H1 (cell line): ENCODE data around the gene UBTD2. TPM values are rescaled to one million over a fixed set of nuclear protein-coding genes. Genes with fewer than 3 reads are reported as not detected.

ENCODE experiments used
- CTCF ChIA-PET: fragments of 300-600 bp; sonication (Branson Sonifier 250); formaldehyde crosslinking; loops from one replicate; lab custom pipeline; 2021; ENCODE audit not compliant: partially characterized antibody; lab: Charles Lee
- POLR2A ChIA-PET: fragments of 300-600 bp; sonication (Branson Sonifier 250); formaldehyde crosslinking; loops from one replicate; lab custom pipeline; 2021; ENCODE audit warnings: inconsistent platforms; ENCODE audit not compliant: partially characterized antibody; lab: Charles Lee
- DNase-seq, 2 experiments: peaks; one replicate each; pipeline versions ENCODE4 v3.0.0 to v3.0.0-alpha.2; 2010 to 2022; ENCODE audit warnings: low spot score in 2 of 2, low read depth in 1 of 2, mixed read lengths in 1 of 2
- FAIRE-seq: peaks from 2 replicates; lab custom pipeline; 2011; peaks lifted over from hg19 to GRCh38; lab: Jason Lieb, UNC
- H2AFZ ChIP-seq: 2 replicates; pipeline ENCODE4 v1.8.1; 2012; ENCODE audit warnings: low read length, inconsistent platforms
- H2AK5ac ChIP-seq: 2 replicates; pipeline ENCODE4 v1.6.1; 2013; ENCODE audit warnings: low read depth, low read length
- H2BK120ac ChIP-seq: replicated peaks from 2 replicates; pipeline ENCODE3; 2013; ENCODE audit warnings: low read depth, low read length, inconsistent platforms
- H2BK12ac ChIP-seq: 2 replicates; pipeline ENCODE4 v1.6.1; 2013; ENCODE audit warnings: low read depth, low read length
- H2BK15ac ChIP-seq: 2 replicates; pipeline ENCODE4 v1.6.1; 2013; ENCODE audit warnings: low read length
- H2BK20ac ChIP-seq: 2 replicates; pipeline ENCODE4 v1.6.1; 2013; ENCODE audit warnings: low read length
- H2BK5ac ChIP-seq: 2 replicates; pipeline ENCODE4 v1.6.1; 2013; ENCODE audit warnings: low read depth, low read length
- H3K14ac ChIP-seq: 2 replicates; pipeline ENCODE4 v1.6.1; 2013; ENCODE audit warnings: inconsistent platforms; ENCODE audit not compliant: insufficient read length
- H3K18ac ChIP-seq: 2 replicates; pipeline ENCODE4 v1.6.1; 2013; ENCODE audit warnings: low read length; ENCODE audit errors: extremely low read depth
- H3K23ac ChIP-seq: 2 replicates; pipeline ENCODE4 v1.6.1; 2013; ENCODE audit warnings: inconsistent platforms; ENCODE audit not compliant: insufficient read length
- H3K23me2 ChIP-seq: 2 replicates; pipeline ENCODE4 v1.6.1; 2013; ENCODE audit warnings: low read depth, low read length
- H3K27ac ChIP-seq: 2 replicates; pipeline ENCODE4 v1.6.1; 2011; ENCODE audit warnings: low read depth, low read length, inconsistent platforms
- H3K27me3 ChIP-seq, 4 experiments: replicated peaks in 1 of 4; 1 replicate in 1 of 4; 2 replicates in 3 of 4; pipeline versions ENCODE4 v1.6.1 to v1.8.1; 2011 to 2013; ENCODE audit warnings: low read length in 3 of 4, mild to moderate bottlenecking in 3 of 4, inconsistent platforms in 2 of 4, mixed read lengths in 2 of 4, moderate library complexity in 1 of 4; ENCODE audit not compliant: control insufficient read depth in 3 of 4, insufficient read depth in 3 of 4; ENCODE audit errors: extremely low read depth in 1 of 4
- H3K36me3 ChIP-seq, 4 experiments: 2 replicates each; pipeline versions ENCODE4 v1.6.1 to v1.8.1; 2011 to 2013; ENCODE audit warnings: mild to moderate bottlenecking in 4 of 4, low read length in 3 of 4, moderate library complexity in 2 of 4, control low read depth in 1 of 4, inconsistent platforms in 1 of 4; ENCODE audit not compliant: insufficient read depth in 4 of 4, control insufficient read depth in 2 of 4
- H3K4ac ChIP-seq: replicated peaks from 2 replicates; pipeline ENCODE3; 2013; ENCODE audit warnings: low read length, low read depth, mixed read lengths, inconsistent platforms; ENCODE audit not compliant: insufficient read length
- H3K4me1 ChIP-seq, 4 experiments: replicated peaks in 1 of 4; 1 replicate in 1 of 4; 2 replicates in 3 of 4; pipeline versions ENCODE4 v1.6.1 to v1.8.1; 2011 to 2013; ENCODE audit warnings: low read length in 3 of 4, inconsistent platforms in 2 of 4, mixed read lengths in 1 of 4; ENCODE audit not compliant: insufficient read depth in 4 of 4, control insufficient read depth in 3 of 4
- H3K4me2 ChIP-seq, 2 experiments: 2 replicates each; pipeline versions ENCODE4 v1.6.1 to v1.8.1; 2011 to 2013; ENCODE audit warnings: low read depth in 2 of 2, low read length in 2 of 2, control low read depth in 1 of 2, inconsistent platforms in 1 of 2, mild to moderate bottlenecking in 1 of 2; ENCODE audit not compliant: insufficient read depth in 1 of 2
- H3K4me3 ChIP-seq, 4 experiments: fragments of 200-600, 300-600 bp in 1 of 4; sonication (generic), shearing (Covaris generic), sonication (Bioruptor Twin) in 1 of 4; 2 replicates each; pipeline versions ENCODE4 v1.5.1 to v1.8.1; 2011 to 2016; ENCODE audit warnings: low read length in 4 of 4, low read depth in 3 of 4, control low read depth in 2 of 4, inconsistent platforms in 2 of 4, mild to moderate bottlenecking in 2 of 4, mixed read lengths in 1 of 4, moderate library complexity in 1 of 4; ENCODE audit not compliant: insufficient read depth in 2 of 4; ENCODE audit errors: extremely low read depth in 1 of 4
- H3K56ac ChIP-seq: replicated peaks from 2 replicates; pipeline ENCODE3; 2013; ENCODE audit warnings: low read depth, mild to moderate bottlenecking, mixed read lengths, low read length, inconsistent platforms; ENCODE audit not compliant: insufficient read length
- H3K79me1 ChIP-seq: 2 replicates; pipeline ENCODE4 v1.6.1; 2013; ENCODE audit warnings: low read depth, low read length, control low read depth
- H3K79me2 ChIP-seq, 2 experiments: 2 replicates each; pipeline versions ENCODE4 v1.6.1 to v1.8.1; 2012 to 2013; ENCODE audit warnings: low read length in 2 of 2, mild to moderate bottlenecking in 2 of 2, inconsistent platforms in 1 of 2; ENCODE audit not compliant: insufficient read depth in 2 of 2, control insufficient read depth in 1 of 2
- H3K9ac ChIP-seq, 4 experiments: replicated peaks in 1 of 4; 1 replicate in 1 of 4; 2 replicates in 3 of 4; pipeline versions ENCODE4 v1.6.1 to v1.8.1; 2011 to 2013; ENCODE audit warnings: low read depth in 3 of 4, low read length in 3 of 4, control low read depth in 2 of 4, mild to moderate bottlenecking in 2 of 4, moderate library complexity in 2 of 4, inconsistent platforms in 1 of 4; ENCODE audit errors: extremely low read depth in 1 of 4
- H3K9me3 ChIP-seq, 2 experiments: 2 replicates each; pipeline versions ENCODE4 v1.6.1 to v1.8.1; 2012 to 2013; ENCODE audit warnings: mild to moderate bottlenecking in 2 of 2, moderate library complexity in 2 of 2, control low read depth in 1 of 2, inconsistent platforms in 1 of 2, low read depth in 1 of 2, low read length in 1 of 2, mixed read lengths in 1 of 2; ENCODE audit not compliant: insufficient read depth in 2 of 2
- H4K20me1 ChIP-seq, 2 experiments: replicated peaks in 1 of 2; 2 replicates each; pipeline versions ENCODE3 to v1.8.1; 2011 to 2013; ENCODE audit warnings: inconsistent platforms in 2 of 2, low read length in 2 of 2, mild to moderate bottlenecking in 1 of 2; ENCODE audit not compliant: insufficient read depth in 2 of 2, control insufficient read depth in 1 of 2
- H4K5ac ChIP-seq: 2 replicates; pipeline ENCODE4 v1.6.1; 2013; ENCODE audit warnings: low read length, low read depth, mixed read lengths, inconsistent platforms; ENCODE audit not compliant: insufficient read length
- H4K8ac ChIP-seq: 2 replicates; pipeline ENCODE4 v1.8.0; 2013; ENCODE audit warnings: mild to moderate bottlenecking, moderate library complexity, low read length, inconsistent platforms; ENCODE audit not compliant: insufficient read depth; ENCODE audit errors: extremely low read depth
- H4K91ac ChIP-seq: replicated peaks from 2 replicates; pipeline ENCODE3; 2013; ENCODE audit warnings: low read length, mixed read lengths, inconsistent platforms; ENCODE audit not compliant: insufficient read length
- CEBPB ChIP-seq: IDR thresholded peaks from 2 replicates; pipeline ENCODE4 v1.6.1; 2012; ENCODE audit warnings: low read depth, low read length
- CHD1 ChIP-seq: IDR thresholded peaks from 2 replicates; pipeline ENCODE4 v1.6.1; 2012; ENCODE audit warnings: low read depth, low read length, improper control_type of control experiment
- E2F6 ChIP-seq: IDR thresholded peaks from 2 replicates; pipeline ENCODE4 v1.6.1; 2012; ENCODE audit warnings: inconsistent platforms
- EZH2 ChIP-seq: fragments of 200-600 bp; sonication (generic); IDR thresholded peaks from 2 replicates; pipeline ENCODE4 v1.7.1; 2012; ENCODE audit warnings: low read depth, mild to moderate bottlenecking, moderate library complexity, low read length, inconsistent platforms; ENCODE audit not compliant: severe bottlenecking
- FOSL1 ChIP-seq: IDR thresholded peaks from 2 replicates; pipeline ENCODE4 v1.6.1; 2011; ENCODE audit warnings: mild to moderate bottlenecking, low read depth, low read length, moderate library complexity; ENCODE audit not compliant: insufficient read depth
- GTF2F1 ChIP-seq: IDR thresholded peaks from 2 replicates; pipeline ENCODE4 v1.6.1; 2012; ENCODE audit warnings: low read depth, low read length, improper control_type of control experiment, borderline replicate concordance
- MAX ChIP-seq: IDR thresholded peaks from 2 replicates; pipeline ENCODE4 v1.6.1; 2012; ENCODE audit warnings: inconsistent platforms
- PHF8 ChIP-seq: fragments of 200-600 bp; sonication (generic); conservative IDR thresholded peaks from 2 replicates; pipeline ENCODE4 v1.7.1; 2012; ENCODE audit warnings: low read depth, mild to moderate bottlenecking, inconsistent platforms, low read length, moderate library complexity
- RXRA ChIP-seq: IDR thresholded peaks from 2 replicates; pipeline ENCODE4 v1.6.1; 2011; ENCODE audit warnings: low read depth, mild to moderate bottlenecking, low read length, moderate library complexity; ENCODE audit not compliant: insufficient read depth
- SIRT6 ChIP-seq: IDR thresholded peaks from one replicate; pipeline ENCODE4 v1.7.1; 2012; ENCODE audit warnings: low read length, inconsistent platforms
- TAF1 ChIP-seq: IDR thresholded peaks from 2 replicates; pipeline ENCODE4 v1.6.1; 2011; ENCODE audit warnings: mild to moderate bottlenecking, low read depth, low read length
- TEAD4 ChIP-seq: IDR thresholded peaks from 2 replicates; pipeline ENCODE4 v1.6.1; 2012; ENCODE audit warnings: low read depth, low read length, inconsistent platforms, mixed read lengths
- WGBS, 2 experiments: shearing (Covaris generic) in 1 of 2; methylation state at CpG; one replicate each; pipeline versions ENCODE4 v1.1.6 to v1.1.7; 2013 to 2015; ENCODE audit warnings: low lambda C conversion rate in 2 of 2, mixed read lengths in 2 of 2, inconsistent platforms in 1 of 2, low coverage in 1 of 2, missing lambda C conversion rate in 1 of 2; ENCODE audit not compliant: insufficient replicate concordance in 2 of 2, insufficient coverage in 1 of 2, insufficient read length in 1 of 2; ENCODE audit errors: extremely low coverage in 1 of 2, missing lambda C conversion rate in 1 of 2; 5-methylcytosine and 5-hydroxymethylcytosine counted together
- polyA plus RNA-seq, 7 experiments: library from polyadenylated mRNA; depleted of rRNA in 3 of 7; stranded (reverse) in 5 of 7; unstranded in 2 of 7; fragments of >200 nt in 5 of 7; fragments of 200-250 nt in 2 of 7; gene quantifications; 1 replicate in 5 of 7; 2 replicates in 1 of 7; 4 replicates in 1 of 7; pipeline versions ENCODE4 v1.2.1 to v1.2.3, GENCODE V29; 2011 to 2013; ENCODE audit warnings: missing spikeins in 2 of 7, mixed read lengths in 2 of 7
- total RNA-seq: library from RNA; stranded (reverse); fragmentation: NEBNext Ultra II Directional; extraction: Animal tissue kit (Norgen Biotek cat#: 25700); gene quantifications from 2 replicates; pipeline ENCODE4 v1.2.1, GENCODE V29; 2021

The UBTD2 gene
- total and polyA plus RNA-seq, 2 of the 8 experiments (the other 6 are each of a cell fraction or from before 2014, with no cell fraction given) = 14.5 to 39.2 TPM

GRCh38 chr5:172322028-172322965 lies 38.7 kb upstream of the UBTD2 start:
- POLR2A ChIA-PET = no interaction called here
- DNase-seq = no peak
- WGBS, 2 experiments = 80% methylated on average over 8 of the region's 9 CpGs; no CpG with 5 or more reads in 1 of the 2 experiments
- H3K18ac ChIP-seq = no peak overlapping the region
- H2AFZ ChIP-seq = no peak overlapping the region
- no peak overlapping the region for H3K4me3 ChIP-seq
- H2BK15ac ChIP-seq = no peak overlapping the region
- H3K23me2 ChIP-seq = no peaks in the 10 kb centered on the region; the same call in 1 of the 2 replicates
- no peak overlapping the region for H2BK5ac ChIP-seq
- H3K9me3 ChIP-seq = no peaks in the 10 kb centered on the region
- no peak overlapping the region for H3K14ac ChIP-seq
- no peak overlapping the region for H2BK120ac ChIP-seq
- no peak overlapping the region for H3K4ac ChIP-seq
- no peaks in the 10 kb centered on the region for H4K20me1 ChIP-seq
- no peak overlapping the region for H3K4me2 ChIP-seq
- H4K5ac ChIP-seq = no peak overlapping the region
- H3K4me1 ChIP-seq = no peaks in the 10 kb centered on the region
- H4K91ac ChIP-seq = no peak overlapping the region
- H3K9ac ChIP-seq = no peak overlapping the region
- H4K8ac ChIP-seq = no peak overlapping the region
- H3K36me3 ChIP-seq = no peaks in the 10 kb centered on the region
- FAIRE-seq = no peak
- H3K56ac ChIP-seq = no peak overlapping the region
- H3K27me3 ChIP-seq = no peaks in the 10 kb centered on the region
- no peaks in the 10 kb centered on the region for H3K79me1 ChIP-seq
- CTCF ChIA-PET = interaction anchor here (0.7 to 1.5 kb wide), 2 partner anchors 12 to 37 kb away, joined by 3 to 7 read pairs; no protein-coding TSS in a partner anchor
- H2BK12ac ChIP-seq = no peak overlapping the region
- H3K23ac ChIP-seq = no peak overlapping the region
- no peak overlapping the region for H3K27ac ChIP-seq
- no peaks in the 10 kb centered on the region for H3K79me2 ChIP-seq
- no peak overlapping the region for H2AK5ac ChIP-seq
- no peak overlapping the region for H2BK20ac ChIP-seq
- TF ChIP-seq TAF1 (no peak), RXRA (no peak), CHD1 (no peak), MAX (no peak), PHF8 (no peak), SIRT6 (no peak), FOSL1 (no peak), CEBPB (no peak), TEAD4 (no peak), E2F6 (no peak), EZH2 (no peak), GTF2F1 (no peak)
